Neural progenitor cell (in vitro differentiated cells): Measurements from ENCODE around the gene IQSEC1. TPM values are rescaled to one million over a fixed set of nuclear protein-coding genes. Genes with fewer than 3 reads are reported as not detected.

Experiments used
- DNase-seq: peaks from one replicate; pipeline ENCODE4 v3.0.0-alpha.2; 2016; ENCODE audit warnings: low spot score
- H2AFZ ChIP-seq: fragments of 200-600 bp; sonication (generic); replicated peaks from 2 replicates; pipeline ENCODE4 v1.6.1; 2016; ENCODE audit warnings: antibody characterized with exemption
- H3F3A ChIP-seq: fragments of 200-600 bp; sonication (generic); 2 replicates; pipeline ENCODE4 v1.6.1; 2016; ENCODE audit warnings: antibody characterized with exemption, low read depth
- H3K27ac ChIP-seq: fragments of 200-600 bp; sonication (generic); 2 replicates; pipeline ENCODE4 v1.5.1; 2016; ENCODE audit warnings: mild to moderate bottlenecking
- H3K27me3 ChIP-seq: fragments of 200-600 bp; sonication (generic); 2 replicates; pipeline ENCODE4 v1.6.1; 2016; ENCODE audit warnings: mild to moderate bottlenecking, moderate library complexity
- H3K36me3 ChIP-seq: fragments of 200-600 bp; sonication (generic); 2 replicates; pipeline ENCODE4 v1.5.1; 2016
- H3K4me1 ChIP-seq: fragments of 200-600 bp; sonication (generic); 2 replicates; pipeline ENCODE4 v1.6.1; 2016; ENCODE audit warnings: mixed run types
- H3K4me2 ChIP-seq: fragments of 200-600 bp; sonication (generic); 2 replicates; pipeline ENCODE4 v1.6.1; 2016
- H3K4me3 ChIP-seq: fragments of 200-600 bp; sonication (generic); 2 replicates; pipeline ENCODE4 v1.5.1; 2016
- H3K79me2 ChIP-seq: fragments of 200-600 bp; sonication (generic); 2 replicates; pipeline ENCODE4 v1.6.1; 2016; ENCODE audit warnings: low read depth
- H3K9ac ChIP-seq: fragments of 200-600 bp; sonication (generic); 2 replicates; pipeline ENCODE4 v1.6.1; 2016
- H3K9me3 ChIP-seq: fragments of 200-600 bp; sonication (generic); 2 replicates; pipeline ENCODE4 v1.5.1; 2016; ENCODE audit warnings: low read depth
- H4K20me1 ChIP-seq: fragments of 200-600 bp; sonication (generic); 2 replicates; pipeline ENCODE4 v1.6.1; 2016; ENCODE audit warnings: low read depth
- H3K27ac Mint-ChIP-seq: 3 replicates; pipeline ENCODE4 v1.8.0; 2021; ENCODE audit warnings: mixed read lengths
- H3K27me3 Mint-ChIP-seq: 2 replicates; pipeline ENCODE4 v1.8.0; 2022; ENCODE audit warnings: low read depth, mild to moderate bottlenecking, inconsistent platforms, moderate library complexity, mixed read lengths; ENCODE audit not compliant: insufficient read depth
- H3K36me3 Mint-ChIP-seq: 3 replicates; pipeline ENCODE4 v1.8.0; 2021; ENCODE audit warnings: mixed read lengths
- H3K4me1 Mint-ChIP-seq: 3 replicates; pipeline ENCODE4 v1.8.0; 2021; ENCODE audit warnings: mixed read lengths
- H3K4me3 Mint-ChIP-seq: 3 replicates; pipeline ENCODE4 v1.8.0; 2021; ENCODE audit warnings: mild to moderate bottlenecking, moderate library complexity, mixed read lengths
- H3K9me3 Mint-ChIP-seq: 3 replicates; pipeline ENCODE4 v1.8.0; 2020; ENCODE audit warnings: mixed read lengths
- EZH2 ChIP-seq: fragments of 200-600 bp; sonication (generic); IDR thresholded peaks from 2 replicates; pipeline ENCODE4 v1.6.1; 2017; ENCODE audit warnings: antibody characterized with exemption, mild to moderate bottlenecking, moderate library complexity
- EZH2phosphoT487 ChIP-seq: fragments of 200-600 bp; sonication (generic); IDR thresholded peaks from 2 replicates; pipeline ENCODE4 v1.6.1; 2017; ENCODE audit warnings: antibody characterized with exemption
- total RNA-seq: library from RNA; depleted of rRNA; stranded (reverse); fragments of >200 nt; gene quantifications from 2 replicates; pipeline ENCODE4 v1.2.3, GENCODE V29; 2015; ENCODE audit warnings: low replicate concordance
- TF ChIP-seq, protein P1 (sequence below): fragments of 200-600 bp; sonication (generic); IDR thresholded peaks from 2 replicates; pipeline ENCODE4 v1.5.1; 2017; ENCODE audit warnings: antibody characterized with exemption, mild to moderate bottlenecking

Gene IQSEC1
- total RNA-seq, 1 donor from 2014 or later, result 8.9 TPM

DNA sequence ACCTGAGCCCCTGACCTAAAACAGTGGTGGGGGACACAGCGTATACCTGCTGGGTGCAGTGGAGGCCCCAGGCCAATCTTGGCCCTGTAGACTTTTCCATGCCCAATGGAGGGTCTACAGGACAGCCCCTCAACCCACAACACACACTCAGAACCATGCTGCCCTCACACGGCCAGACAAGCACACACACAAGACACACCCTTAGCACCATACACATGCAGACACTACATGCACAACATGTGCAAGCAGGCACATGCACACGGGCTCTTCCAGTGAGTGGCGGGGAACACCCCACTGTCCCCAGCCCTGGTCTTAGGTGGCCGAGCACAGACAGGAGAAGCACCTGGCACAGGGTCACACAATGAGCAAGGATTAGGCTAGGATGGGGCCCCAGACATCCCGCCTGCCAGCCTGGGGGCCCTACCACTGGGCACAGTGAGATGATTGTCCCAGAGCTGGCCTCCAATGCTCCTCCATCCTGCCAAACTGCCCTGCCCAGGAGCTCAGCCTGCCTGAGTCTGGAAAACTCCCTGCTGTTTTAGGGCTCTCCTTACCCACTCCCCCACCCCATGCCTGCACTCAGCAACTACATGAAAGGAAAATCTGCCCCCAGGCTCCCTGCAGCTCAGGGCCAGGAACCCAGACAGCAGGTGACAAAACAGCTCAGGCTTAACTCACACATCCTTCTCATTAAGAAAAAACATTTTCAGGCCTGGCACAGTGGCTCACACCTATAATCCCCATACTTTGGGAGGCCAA is 15.8 kb downstream of the IQSEC1 start:
- Histone ChIP-seq H3K27me3 (no peaks in the 10 kb centered on the region), H4K20me1 (peaks cover 5% of the 10 kb centered on the region), H2AFZ (no peak overlapping the region), H3K9ac (no peak overlapping the region), H3K27ac (no peak overlapping the region), H3K79me2 (no peaks in the 10 kb centered on the region), H3K36me3 (no peaks in the 10 kb centered on the region), H3K4me1 (peaks cover 8% of the 10 kb centered on the region), H3K4me3 (no peak overlapping the region), H3F3A (no peaks in the 10 kb centered on the region), H3K9me3 (no peaks in the 10 kb centered on the region), H3K4me2 (no peak overlapping the region)
- Mint-ChIP-seq H3K4me3 (no peak overlapping the region), H3K9me3 (no peaks in the 10 kb centered on the region), H3K4me1 (peaks cover 20% of the 10 kb centered on the region), H3K27me3 (peaks cover 17% of the 10 kb centered on the region), H3K27ac (peak overlapping the region; percentile 88), H3K36me3 (no peaks in the 10 kb centered on the region)
- DNase-seq, result no peak
- TF ChIP-seq EZH2phosphoT487 (no peak), EZH2 (no peak)
- TF ChIP-seq, protein P1, sequence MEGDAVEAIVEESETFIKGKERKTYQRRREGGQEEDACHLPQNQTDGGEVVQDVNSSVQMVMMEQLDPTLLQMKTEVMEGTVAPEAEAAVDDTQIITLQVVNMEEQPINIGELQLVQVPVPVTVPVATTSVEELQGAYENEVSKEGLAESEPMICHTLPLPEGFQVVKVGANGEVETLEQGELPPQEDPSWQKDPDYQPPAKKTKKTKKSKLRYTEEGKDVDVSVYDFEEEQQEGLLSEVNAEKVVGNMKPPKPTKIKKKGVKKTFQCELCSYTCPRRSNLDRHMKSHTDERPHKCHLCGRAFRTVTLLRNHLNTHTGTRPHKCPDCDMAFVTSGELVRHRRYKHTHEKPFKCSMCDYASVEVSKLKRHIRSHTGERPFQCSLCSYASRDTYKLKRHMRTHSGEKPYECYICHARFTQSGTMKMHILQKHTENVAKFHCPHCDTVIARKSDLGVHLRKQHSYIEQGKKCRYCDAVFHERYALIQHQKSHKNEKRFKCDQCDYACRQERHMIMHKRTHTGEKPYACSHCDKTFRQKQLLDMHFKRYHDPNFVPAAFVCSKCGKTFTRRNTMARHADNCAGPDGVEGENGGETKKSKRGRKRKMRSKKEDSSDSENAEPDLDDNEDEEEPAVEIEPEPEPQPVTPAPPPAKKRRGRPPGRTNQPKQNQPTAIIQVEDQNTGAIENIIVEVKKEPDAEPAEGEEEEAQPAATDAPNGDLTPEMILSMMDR, result no peak

DNA sequence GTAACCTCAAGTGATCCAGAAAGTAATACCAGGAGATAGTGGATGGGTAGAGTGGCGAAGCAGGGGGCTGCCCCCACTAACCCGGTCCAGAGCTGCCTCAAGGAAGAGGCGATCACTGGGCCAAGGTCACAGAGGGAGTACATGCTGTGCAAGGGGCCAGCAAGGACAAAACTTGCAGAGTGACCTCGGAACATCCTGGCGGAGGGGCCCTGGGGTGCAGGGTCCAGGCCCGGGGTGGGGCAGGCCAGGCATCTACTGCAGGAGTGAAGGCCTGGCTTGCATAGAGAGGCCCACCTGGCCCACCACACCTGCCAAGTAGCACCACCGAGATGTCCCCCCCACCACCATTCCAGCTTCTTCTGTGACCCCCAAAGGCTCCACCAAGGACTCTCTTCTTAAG is 17.6 kb downstream of the IQSEC1 start:
- H3K27ac Mint-ChIP-seq, result no peak overlapping the region
- Histone ChIP-seq H3K4me2 (no peak overlapping the region), H3F3A (no peaks in the 10 kb centered on the region), H3K4me1 (peaks cover 15% of the 10 kb centered on the region), H3K79me2 (no peaks in the 10 kb centered on the region), H3K4me3 (no peak overlapping the region), H3K27me3 (no peaks in the 10 kb centered on the region), H2AFZ (no peak overlapping the region), H3K9me3 (no peaks in the 10 kb centered on the region), H4K20me1 (peaks cover 5% of the 10 kb centered on the region), H3K27ac (no peak overlapping the region), H3K9ac (no peak overlapping the region), H3K36me3 (no peaks in the 10 kb centered on the region)
- H3K4me1 Mint-ChIP-seq, result peaks cover 35% of the 10 kb centered on the region
- no peaks in the 10 kb centered on the region for H3K9me3 Mint-ChIP-seq
- TF ChIP-seq, protein P1, result no peak
- TF ChIP-seq EZH2 (no peak), EZH2phosphoT487 (no peak)
- no peak for DNase-seq
- no peak overlapping the region for H3K4me3 Mint-ChIP-seq
- H3K27me3 Mint-ChIP-seq, result peaks cover 15% of the 10 kb centered on the region
- no peaks in the 10 kb centered on the region for H3K36me3 Mint-ChIP-seq

DNA sequence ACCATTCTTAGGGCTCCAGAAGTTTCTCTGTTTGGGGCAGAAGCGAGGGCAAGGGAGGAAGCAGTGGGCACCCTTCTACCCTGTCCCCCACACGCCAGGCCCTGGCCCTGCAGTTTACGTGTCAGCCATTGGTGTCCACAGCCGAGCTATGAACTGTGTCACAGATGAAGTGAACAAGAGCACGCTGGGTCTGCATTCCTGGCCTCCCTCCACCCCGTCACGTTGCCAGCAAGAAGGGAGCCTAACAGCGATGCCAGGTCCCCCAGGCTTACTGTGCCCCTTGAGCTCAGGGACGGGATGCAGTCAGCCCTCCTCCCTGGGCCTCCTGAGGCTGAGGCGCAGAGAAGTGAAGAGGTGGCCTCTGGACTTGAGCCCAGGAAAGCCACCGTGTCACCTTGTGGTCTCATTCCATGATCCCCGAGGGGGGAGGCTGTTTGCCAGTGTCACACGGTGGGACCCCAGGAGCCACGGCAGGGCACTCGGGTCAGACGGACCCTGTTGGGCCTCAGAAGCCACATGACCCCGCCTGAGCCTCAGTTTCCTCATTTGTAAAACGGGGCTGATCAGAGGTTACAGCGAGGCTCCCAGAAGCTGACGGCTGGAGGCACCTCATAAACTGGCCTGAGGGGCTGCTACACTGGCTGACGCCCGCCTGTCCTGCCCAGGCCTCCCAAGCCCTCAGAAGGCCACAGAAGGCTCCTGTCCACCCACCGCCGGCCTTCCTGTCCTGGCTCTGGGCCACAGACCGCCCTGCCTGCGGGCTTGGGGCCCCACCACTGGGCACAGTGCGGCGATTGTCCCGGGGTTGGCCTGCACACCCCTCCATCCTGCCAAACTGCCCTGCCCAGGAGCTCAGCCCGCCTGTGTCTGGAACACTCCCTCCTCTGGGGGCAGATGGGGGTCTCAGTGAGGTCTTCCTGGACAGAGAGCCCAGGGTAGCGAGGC is 18.6 kb downstream of the IQSEC1 start:
- H3K4me2 ChIP-seq, result no peak overlapping the region
- no peaks in the 10 kb centered on the region for H3K79me2 ChIP-seq
- no peak for DNase-seq
- no peaks in the 10 kb centered on the region for H3K9me3 ChIP-seq
- Mint-ChIP-seq H3K27ac (no peak overlapping the region), H3K36me3 (no peaks in the 10 kb centered on the region), H3K4me3 (no peak overlapping the region), H3K4me1 (peaks cover 39% of the 10 kb centered on the region), H3K27me3 (peaks cover 12% of the 10 kb centered on the region), H3K9me3 (no peaks in the 10 kb centered on the region)
- H3K27ac ChIP-seq, result no peak overlapping the region
- peaks cover 5% of the 10 kb centered on the region for H4K20me1 ChIP-seq
- H3K27me3 ChIP-seq, result no peaks in the 10 kb centered on the region
- H3K4me1 ChIP-seq, result peaks cover 15% of the 10 kb centered on the region
- no peaks in the 10 kb centered on the region for H3K36me3 ChIP-seq
- no peak for TF ChIP-seq EZH2
- no peak for TF ChIP-seq EZH2phosphoT487
- TF ChIP-seq, protein P1, result no peak
- H2AFZ ChIP-seq, result no peak overlapping the region
- H3K9ac ChIP-seq, result no peak overlapping the region
- H3K4me3 ChIP-seq, result no peak overlapping the region
- no peaks in the 10 kb centered on the region for H3F3A ChIP-seq
